Kasumi-1 (cell line): ENCODE data around the gene TOX2.
A peak's percentile ranks its signal among the peaks of the same experiment; 100 is the strongest.

Source experiments
- DNase-seq, 2 experiments: peaks; one replicate each; lab custom pipeline; 2025; lab: John Stamatoyannopoulos, UW

TOX2 gene

GRCh38 chr20:44080064-44080463 lies 165.4 kb downstream of the TOX2 start:
- DNase-seq, result no peak

GRCh38 chr20:44080646-44081267 lies 166.1 kb downstream of the TOX2 start:
- peak; percentile 75 to 76 for DNase-seq

GRCh38 chr20:44081476-44081875 lies 166.8 kb downstream of the TOX2 start:
- no peak for DNase-seq

GRCh38 chr20:44081888-44082287 lies 167.2 kb downstream of the TOX2 start:
- no peak for DNase-seq

GRCh38 chr20:44083220-44083933 lies 168.7 kb downstream of the TOX2 start:
- no peak for DNase-seq

- DNase-seq, result no peak
Observed at GRCh38 chr20:44084439-44084838, 169.8 kb downstream of the TOX2 start.

GRCh38 chr20:44084891-44085290 lies 170.2 kb downstream of the TOX2 start:
- no peak for DNase-seq

GRCh38 chr20:44085616-44086434 lies 171.2 kb downstream of the TOX2 start:
- DNase-seq, result no peak

GRCh38 chr20:44087051-44087856 lies 172.6 kb downstream of the TOX2 start:
- DNase-seq, result no peak

GRCh38 chr20:44087857-44088120 lies 173.1 kb downstream of the TOX2 start:
- DNase-seq, result no peak

GRCh38 chr20:44089987-44090674 lies 175.5 kb downstream of the TOX2 start:
- no peak for DNase-seq

GRCh38 chr20:44091026-44091425 lies 176.4 kb downstream of the TOX2 start:
- no peak for DNase-seq

GRCh38 chr20:44092551-44093248 lies 178.0 kb downstream of the TOX2 start:
- peak; percentile 36 to 43 for DNase-seq

GRCh38 chr20:44093249-44093582 lies 178.6 kb downstream of the TOX2 start:
- DNase-seq, result no peak

- DNase-seq, result no peak
Observed at GRCh38 chr20:44095831-44096230, 181.2 kb downstream of the TOX2 start.

- no peak for DNase-seq
Observed at GRCh38 chr20:44097521-44098255, 183.0 kb downstream of the TOX2 start.

- DNase-seq, result no peak
Observed at GRCh38 chr20:44098256-44098630, 183.6 kb downstream of the TOX2 start.

- no peak for DNase-seq
Observed at GRCh38 chr20:44098657-44099056, 184.0 kb downstream of the TOX2 start.

GRCh38 chr20:44099832-44100231 lies 185.2 kb downstream of the TOX2 start:
- DNase-seq, result no peak

- no peak for DNase-seq
Observed at GRCh38 chr20:44102582-44102981, 187.9 kb downstream of the TOX2 start.
